HCT116 (cell line): ENCODE measurements around the gene FBXL17.

Source experiments
- CTCF ChIP-seq, 3 experiments: fragments of 200-600 bp in 1 of 3; sonication (generic) in 1 of 3; IDR thresholded peaks in 2 of 3; conservative IDR thresholded peaks in 1 of 3; 2 replicates each; pipeline ENCODE4 v1.5.1; 2012 to 2017; ENCODE audit warnings: low read depth in 2 of 3, low read length in 2 of 3, antibody characterized with exemption in 1 of 3, borderline replicate concordance in 1 of 3, control low read depth in 1 of 3, mild to moderate bottlenecking in 1 of 3, mixed read lengths in 1 of 3, mixed run types in 1 of 3, moderate library complexity in 1 of 3; ENCODE audit not compliant: insufficient read depth in 1 of 3
- EGR1 ChIP-seq: IDR thresholded peaks from 2 replicates; pipeline ENCODE4 v1.6.1; 2012; ENCODE audit warnings: low read depth
- EZH2 ChIP-seq: fragments of 200-600 bp; sonication (generic); IDR thresholded peaks from 2 replicates; pipeline ENCODE4 v1.6.1; 2017; ENCODE audit warnings: antibody characterized with exemption, mixed run types
- EZH2phosphoT487 ChIP-seq: fragments of 200-600 bp; IDR thresholded peaks from 2 replicates; pipeline ENCODE4 v1.6.1; 2018; ENCODE audit warnings: antibody characterized with exemption, borderline replicate concordance
- POLR2A ChIP-seq: IDR thresholded peaks from 2 replicates; pipeline ENCODE4 v1.7.0; 2011; ENCODE audit warnings: borderline replicate concordance; ENCODE audit not compliant: insufficient read depth, insufficient read length; ENCODE audit errors: extremely low read depth
- POLR2AphosphoS5 ChIP-seq: IDR thresholded peaks from 2 replicates; pipeline ENCODE4 v1.6.1; 2011; ENCODE audit warnings: mild to moderate bottlenecking, low read depth, low read length, moderate library complexity
- REST ChIP-seq: IDR thresholded peaks from 2 replicates; pipeline ENCODE4 v1.6.1; 2012; ENCODE audit warnings: low read depth
- SIN3A ChIP-seq: IDR thresholded peaks from 2 replicates; pipeline ENCODE4 v1.6.1; 2012; ENCODE audit warnings: low read depth
- SRF ChIP-seq: IDR thresholded peaks from 2 replicates; pipeline ENCODE4 v1.6.1; 2012; ENCODE audit warnings: low read depth
- YY1 ChIP-seq: IDR thresholded peaks from 2 replicates; pipeline ENCODE4 v1.6.1; 2011; ENCODE audit warnings: low read length, low read depth, moderate library complexity, mild to moderate bottlenecking; ENCODE audit not compliant: insufficient replicate concordance; ENCODE audit errors: extremely low read depth
- ZNF274 ChIP-seq: fragments of 200-500 bp; sonication (Bioruptor generic); IDR thresholded peaks from 2 replicates; pipeline ENCODE4 v1.6.1; 2014; ENCODE audit warnings: mild to moderate bottlenecking, low read depth, low read length, inconsistent platforms
- TF ChIP-seq, protein P1 (sequence below): IDR thresholded peaks from 2 replicates; pipeline ENCODE4 v1.6.1; 2012

- no peak for TF ChIP-seq POLR2A
- TF ChIP-seq SIN3A: no peak
- TF ChIP-seq CTCF (IDR thresholded peaks at IDR 0.05 in 2 of 3, conservative IDR thresholded peaks at IDR 0.05 in 1 of 3; ENCODE audit: borderline replicate concordance in 1 of 3, insufficient read depth in 1 of 3, low read depth in 2 of 3, low read length in 2 of 3): no peak
- TF ChIP-seq REST: no peak
- TF ChIP-seq, protein P1, sequence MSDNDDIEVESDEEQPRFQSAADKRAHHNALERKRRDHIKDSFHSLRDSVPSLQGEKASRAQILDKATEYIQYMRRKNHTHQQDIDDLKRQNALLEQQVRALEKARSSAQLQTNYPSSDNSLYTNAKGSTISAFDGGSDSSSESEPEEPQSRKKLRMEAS: no peak
- no peak for TF ChIP-seq SRF
- TF ChIP-seq EZH2: no peak
- no peak for TF ChIP-seq POLR2AphosphoS5
- no peak for TF ChIP-seq YY1
- TF ChIP-seq EZH2phosphoT487: no peak
- no peak for TF ChIP-seq EGR1
- TF ChIP-seq ZNF274: no peak
These were observed 508.0 kb downstream of the FBXL17 start for GRCh38 chr5:107873877-107874276.
